GM11168 (cell line): ENCODE data around the gene SMARCA4.

Experiments used
- in situ Hi-C: fragments of 300-500 bp; cut with MboI; formaldehyde crosslinking; loops from one replicate; pipeline ENCODE4 v1.12.0; 2022; ENCODE audit warnings: low sequenced_read_pairs; ENCODE audit not compliant: unreplicated experiment

SMARCA4 gene

GRCh38 chr19:11027381-11027780 is 66.6 kb downstream of the SMARCA4 start:
- in situ Hi-C loops = no loop called here

- in situ Hi-C loops = no loop called here
Observed at GRCh38 chr19:11028146-11028545, 67.3 kb downstream of the SMARCA4 start.

GRCh38 chr19:11031421-11032070 is 70.7 kb downstream of the SMARCA4 start:
- in situ Hi-C loops = no loop called here

GRCh38 chr19:11033251-11033650 is 72.4 kb downstream of the SMARCA4 start:
- in situ Hi-C loops = no loop called here

GRCh38 chr19:11033763-11034162 is 72.9 kb downstream of the SMARCA4 start:
- in situ Hi-C loops = no loop called here

- in situ Hi-C loops = no loop called here
Observed at GRCh38 chr19:11034449-11035213, 73.8 kb downstream of the SMARCA4 start.

GRCh38 chr19:11035441-11036377 is 74.9 kb downstream of the SMARCA4 start:
- in situ Hi-C loops = no loop called here

GRCh38 chr19:11038511-11038910 is 77.7 kb downstream of the SMARCA4 start:
- in situ Hi-C loops = no loop called here

GRCh38 chr19:11041194-11041593 is 80.4 kb downstream of the SMARCA4 start:
- in situ Hi-C loops = loop anchor here (5.0 kb wide), 1 partner anchor 166 kb away; no protein-coding TSS in a partner anchor

GRCh38 chr19:11041966-11042627 is 81.3 kb downstream of the SMARCA4 start:
- in situ Hi-C loops = loop anchor here (5.0 kb wide), 1 partner anchor 165 kb away; no protein-coding TSS in a partner anchor

GRCh38 chr19:11044431-11044830 is 83.6 kb downstream of the SMARCA4 start:
- in situ Hi-C loops = loop anchor here (5.0 kb wide), 1 partner anchor 163 kb away; no protein-coding TSS in a partner anchor

- in situ Hi-C loops = no loop called here
Observed at GRCh38 chr19:11045536-11045935, 84.7 kb downstream of the SMARCA4 start.

- in situ Hi-C loops = no loop called here
Observed at GRCh38 chr19:11046605-11047354, 86.0 kb downstream of the SMARCA4 start.

GRCh38 chr19:11047866-11048265 is 87.0 kb downstream of the SMARCA4 start:
- in situ Hi-C loops = no loop called here

- in situ Hi-C loops = no loop called here
Observed at GRCh38 chr19:11050323-11051114, 89.7 kb downstream of the SMARCA4 start.

- in situ Hi-C loops = no loop called here
Observed at GRCh38 chr19:11053817-11054195, 93.0 kb downstream of the SMARCA4 start.

- in situ Hi-C loops = no loop called here
Observed at GRCh38 chr19:11054200-11054599, 93.4 kb downstream of the SMARCA4 start.

GRCh38 chr19:11054628-11055027 is 93.8 kb downstream of the SMARCA4 start:
- in situ Hi-C loops = no loop called here
